ENCODE measurements around the gene OSBP2.

DNA sequence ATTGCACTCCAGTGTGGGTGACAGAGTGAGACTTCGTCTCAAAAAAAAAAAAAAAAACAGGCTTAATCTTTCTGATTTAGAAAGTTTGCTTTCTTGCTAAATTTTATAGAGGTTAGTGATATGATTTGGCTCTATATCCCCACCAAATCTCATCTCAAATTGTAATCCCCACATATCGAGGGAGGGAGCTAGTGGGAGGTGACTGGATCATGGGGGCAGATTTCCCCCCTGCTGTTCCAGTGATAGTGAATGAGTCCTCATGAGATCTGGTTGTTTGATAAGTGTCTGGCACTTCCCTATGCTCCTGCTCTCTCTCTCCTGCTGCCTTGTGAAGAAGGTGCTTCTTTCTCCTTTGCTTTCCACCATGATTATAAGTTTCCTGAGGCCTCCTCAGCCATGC lies 90.9 kb downstream of the OSBP2 start:
- TF ChIP-seq, protein P1, sequence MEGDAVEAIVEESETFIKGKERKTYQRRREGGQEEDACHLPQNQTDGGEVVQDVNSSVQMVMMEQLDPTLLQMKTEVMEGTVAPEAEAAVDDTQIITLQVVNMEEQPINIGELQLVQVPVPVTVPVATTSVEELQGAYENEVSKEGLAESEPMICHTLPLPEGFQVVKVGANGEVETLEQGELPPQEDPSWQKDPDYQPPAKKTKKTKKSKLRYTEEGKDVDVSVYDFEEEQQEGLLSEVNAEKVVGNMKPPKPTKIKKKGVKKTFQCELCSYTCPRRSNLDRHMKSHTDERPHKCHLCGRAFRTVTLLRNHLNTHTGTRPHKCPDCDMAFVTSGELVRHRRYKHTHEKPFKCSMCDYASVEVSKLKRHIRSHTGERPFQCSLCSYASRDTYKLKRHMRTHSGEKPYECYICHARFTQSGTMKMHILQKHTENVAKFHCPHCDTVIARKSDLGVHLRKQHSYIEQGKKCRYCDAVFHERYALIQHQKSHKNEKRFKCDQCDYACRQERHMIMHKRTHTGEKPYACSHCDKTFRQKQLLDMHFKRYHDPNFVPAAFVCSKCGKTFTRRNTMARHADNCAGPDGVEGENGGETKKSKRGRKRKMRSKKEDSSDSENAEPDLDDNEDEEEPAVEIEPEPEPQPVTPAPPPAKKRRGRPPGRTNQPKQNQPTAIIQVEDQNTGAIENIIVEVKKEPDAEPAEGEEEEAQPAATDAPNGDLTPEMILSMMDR (CRISPR knock-in tag; IDR thresholded peaks at IDR 0.05): no peak
- TF ChIP-seq XRCC5 (optimal IDR thresholded peaks at IDR 0.05; ENCODE audit: low read length) (no peak), JUN (CRISPR knock-in tag; IDR thresholded peaks at IDR 0.05) (no peak), ZNF562 (CRISPR knock-in tag; IDR thresholded peaks at IDR 0.05; ENCODE audit: borderline replicate concordance) (no peak), ZNF20 (CRISPR knock-in tag; IDR thresholded peaks at IDR 0.05) (no peak), ZSCAN20 (CRISPR knock-in tag; IDR thresholded peaks at IDR 0.05; ENCODE audit: borderline replicate concordance) (no peak), IKZF1 (IDR thresholded peaks at IDR 0.05) (no peak), SMC3 (IDR thresholded peaks at IDR 0.05; ENCODE audit: low read length) (no peak), ZNF496 (CRISPR knock-in tag; IDR thresholded peaks at IDR 0.05; ENCODE audit: insufficient replicate concordance) (no peak), ZKSCAN5 (CRISPR knock-in tag; IDR thresholded peaks at IDR 0.05) (no peak), ZZZ3 (CRISPR knock-in tag; IDR thresholded peaks at IDR 0.05; ENCODE audit: borderline replicate concordance) (no peak), ISL2 (CRISPR knock-in tag; IDR thresholded peaks at IDR 0.05) (no peak)
- TF ChIP-seq, protein P2, sequence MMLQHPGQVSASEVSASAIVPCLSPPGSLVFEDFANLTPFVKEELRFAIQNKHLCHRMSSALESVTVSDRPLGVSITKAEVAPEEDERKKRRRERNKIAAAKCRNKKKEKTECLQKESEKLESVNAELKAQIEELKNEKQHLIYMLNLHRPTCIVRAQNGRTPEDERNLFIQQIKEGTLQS (CRISPR knock-in tag; IDR thresholded peaks at IDR 0.05): no peak
- TF ChIP-seq, protein P3, sequence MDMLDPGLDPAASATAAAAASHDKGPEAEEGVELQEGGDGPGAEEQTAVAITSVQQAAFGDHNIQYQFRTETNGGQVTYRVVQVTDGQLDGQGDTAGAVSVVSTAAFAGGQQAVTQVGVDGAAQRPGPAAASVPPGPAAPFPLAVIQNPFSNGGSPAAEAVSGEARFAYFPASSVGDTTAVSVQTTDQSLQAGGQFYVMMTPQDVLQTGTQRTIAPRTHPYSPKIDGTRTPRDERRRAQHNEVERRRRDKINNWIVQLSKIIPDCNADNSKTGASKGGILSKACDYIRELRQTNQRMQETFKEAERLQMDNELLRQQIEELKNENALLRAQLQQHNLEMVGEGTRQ (IDR thresholded peaks at IDR 0.05; ENCODE audit: low read depth, low read length): no peak
- TF ChIP-seq, protein P3 (CRISPR knock-in tag; IDR thresholded peaks at IDR 0.05; ENCODE audit: borderline replicate concordance): no peak
